HG03175 (cell line): ENCODE measurements around the gene TJP1.
"Not testable (repeated sequence)": the region's sequence is repeated elsewhere in the genome, so short reads cannot be mapped to it uniquely, and the experiment has no call there.

Experiments used
- ATAC-seq: cut with Tn5 transposase; IDR thresholded peaks from one replicate; pipeline ENCODE4 v1.9.1; 2021; ENCODE audit warnings: mild to moderate bottlenecking, moderate library complexity; ENCODE audit not compliant: unreplicated experiment

Gene TJP1

DNA sequence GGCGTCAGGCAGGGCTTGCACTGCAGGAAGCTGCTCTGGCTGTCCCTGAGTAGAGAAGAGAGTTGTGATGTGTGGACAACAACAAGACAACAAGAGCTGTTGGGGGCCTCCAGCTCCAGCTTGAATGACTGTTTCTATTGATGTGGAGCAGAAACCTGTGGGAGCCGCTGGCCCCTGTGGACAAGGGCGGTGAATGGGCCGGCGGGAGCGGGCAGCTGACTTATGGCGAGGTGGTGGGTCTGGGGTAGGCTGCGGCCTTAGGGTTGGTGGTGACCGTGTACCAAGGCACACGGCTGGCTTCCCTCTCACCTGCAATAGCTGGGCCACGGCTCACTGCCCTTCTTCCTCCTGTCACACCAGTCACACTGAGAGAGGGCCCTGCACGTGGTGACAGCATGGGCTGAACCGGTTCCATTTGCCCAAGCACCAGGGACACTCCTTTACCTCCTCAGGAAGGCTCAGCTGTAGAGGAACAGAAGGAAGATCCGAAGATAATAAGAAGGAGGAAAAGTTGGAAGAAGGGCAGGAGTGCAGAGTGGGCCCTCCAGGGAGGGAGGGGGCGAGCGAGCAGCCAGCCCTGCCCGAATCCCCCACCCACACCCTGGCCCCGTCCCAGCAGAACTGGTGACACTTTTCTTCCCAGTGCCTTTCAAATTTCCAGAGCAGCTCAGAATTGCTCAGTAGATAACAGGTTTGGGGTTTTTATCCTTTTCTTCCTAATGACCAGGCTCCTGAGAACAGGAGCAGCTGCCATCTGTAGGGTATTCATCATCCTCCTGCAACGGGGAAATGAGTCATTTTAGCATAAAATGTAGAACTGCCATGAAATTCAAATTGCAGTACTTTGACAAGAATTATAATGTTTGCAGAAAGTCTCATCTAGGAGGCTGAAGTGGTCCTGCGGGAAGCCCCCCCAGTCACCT, 136.9 kb downstream of the TJP1 start:
- no peak for ATAC-seq

DNA sequence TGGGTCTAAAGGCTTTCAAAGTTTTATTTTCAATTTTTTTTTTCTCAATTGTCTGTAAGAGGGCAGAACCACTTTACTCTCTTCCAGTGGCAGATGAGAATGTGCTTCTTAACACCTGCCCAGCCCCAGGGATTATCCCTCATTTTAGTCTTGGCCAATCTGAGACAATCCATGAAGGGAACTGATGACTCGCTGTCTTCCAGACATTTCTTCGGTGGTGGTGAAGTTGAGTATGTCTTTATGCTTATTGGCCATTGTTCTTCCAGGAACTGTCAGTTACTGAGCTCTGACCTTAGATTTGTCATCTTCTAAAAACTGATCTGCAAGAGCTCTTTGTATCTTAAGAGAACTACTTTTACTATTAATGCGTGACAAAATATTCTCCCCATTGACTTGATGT, 139.5 kb downstream of the TJP1 start:
- ATAC-seq: no peak

- no peak for ATAC-seq
Measured at GRCh38 chr15:29682361-29682760, 139.9 kb downstream of the TJP1 start.

DNA sequence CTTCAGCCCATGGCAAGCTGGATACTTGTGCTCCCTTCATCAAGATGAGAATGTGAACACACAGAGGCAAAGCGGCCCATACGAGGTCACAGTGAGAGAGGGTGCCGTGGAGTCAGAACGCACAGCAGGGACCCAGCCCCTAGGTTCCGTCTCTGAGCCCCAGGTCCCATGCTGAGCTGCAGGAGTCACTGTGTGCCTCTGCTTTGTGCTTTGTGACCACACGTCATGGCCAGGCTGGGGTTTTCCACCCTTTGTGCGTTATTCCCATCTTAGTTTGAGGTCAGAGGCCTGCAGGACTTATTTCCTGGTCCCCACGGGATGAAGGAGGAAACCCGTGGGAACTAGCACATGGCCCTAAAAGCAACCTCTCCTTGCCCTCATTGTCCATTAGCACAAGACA, 140.3 kb downstream of the TJP1 start:
- no peak for ATAC-seq

DNA sequence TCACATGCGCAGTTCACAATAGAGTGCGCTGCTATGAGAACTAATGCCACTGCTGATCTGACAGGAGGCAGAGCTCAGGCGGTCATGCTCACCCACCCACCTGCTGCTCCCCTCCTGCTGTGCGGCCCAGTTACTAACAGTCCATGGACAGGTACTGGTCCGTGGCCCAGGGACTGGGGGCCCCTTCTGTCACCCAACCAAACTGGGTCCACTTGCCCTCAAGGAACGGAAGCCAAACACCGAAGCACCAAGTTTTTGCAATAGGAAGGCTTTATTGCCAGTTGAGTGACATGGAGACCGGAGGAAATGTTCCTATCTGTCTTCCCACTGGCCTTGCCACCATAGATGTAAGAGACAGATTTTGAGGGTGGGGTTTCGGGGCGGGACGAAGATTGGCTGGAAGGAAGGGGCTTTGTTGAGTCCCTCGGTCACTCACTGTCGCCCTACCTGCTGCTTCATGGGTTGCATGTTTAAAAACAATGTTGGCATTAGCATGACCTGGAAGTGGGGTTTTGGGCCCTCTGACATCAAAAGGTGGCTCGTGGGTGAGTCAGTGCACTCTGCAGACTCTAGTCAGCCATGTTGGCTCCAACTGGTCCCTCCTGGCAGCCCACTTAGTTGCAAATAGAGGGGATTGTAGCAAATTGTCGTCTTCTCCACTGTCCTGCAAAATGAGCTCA, 141.0 kb downstream of the TJP1 start:
- no peak for ATAC-seq

- ATAC-seq: no peak
Measured at GRCh38 chr15:29680465-29681165, 141.7 kb downstream of the TJP1 start.

DNA sequence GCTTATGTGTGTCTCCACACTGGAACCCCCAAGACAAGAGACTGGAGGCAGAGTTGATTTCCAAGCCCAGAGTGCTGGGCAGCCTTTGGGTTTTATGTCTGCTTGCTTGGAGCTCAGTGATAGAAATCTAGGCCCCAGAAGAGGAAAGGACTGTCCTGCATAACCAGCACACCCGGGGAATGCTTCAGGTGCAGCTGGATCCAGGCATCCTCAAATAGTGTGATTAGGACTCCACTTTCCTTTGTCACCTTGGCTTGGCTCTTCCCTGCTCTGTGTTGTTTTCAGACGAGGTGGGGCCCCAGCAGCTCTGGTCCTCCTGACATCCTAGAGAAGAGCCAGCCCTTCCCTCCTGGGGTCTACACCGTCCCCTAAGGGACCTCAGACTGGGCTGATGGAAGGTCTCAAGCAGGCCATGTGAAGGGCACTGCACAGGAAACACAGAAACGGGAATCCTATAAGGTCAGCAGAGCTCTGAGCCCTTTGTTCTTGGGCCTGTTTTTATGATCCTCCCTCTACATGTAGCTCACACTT, 143.7 kb downstream of the TJP1 start:
- no peak for ATAC-seq

DNA sequence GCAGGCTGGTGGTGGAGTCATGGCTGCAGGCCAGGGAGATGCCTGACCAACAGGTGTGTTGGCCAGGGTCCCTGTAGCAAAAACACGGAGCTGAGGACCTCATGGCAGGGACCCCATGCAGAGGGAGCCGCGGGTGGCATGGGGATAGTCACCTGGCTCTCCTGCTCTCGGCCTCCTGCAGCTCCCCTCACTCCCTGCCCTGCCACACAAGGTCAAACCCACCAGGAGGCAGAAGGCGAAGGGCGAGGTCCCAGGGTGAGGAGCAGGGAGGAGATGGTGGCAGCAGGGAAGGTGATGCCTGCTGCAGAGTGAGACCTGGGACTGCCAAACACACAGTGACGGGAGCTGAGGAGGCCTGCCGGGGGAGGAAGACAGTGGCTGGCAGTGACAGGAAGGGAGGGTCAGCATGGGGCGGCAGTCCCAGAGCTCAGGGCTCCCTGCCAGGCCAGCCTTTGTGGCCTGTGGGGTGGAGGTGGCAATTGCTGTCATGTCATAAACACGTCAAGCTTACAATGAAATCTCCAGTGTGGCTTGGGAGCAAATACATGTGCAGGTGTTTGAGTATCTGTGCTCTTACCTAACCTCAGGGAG, 144.3 kb downstream of the TJP1 start:
- ATAC-seq: no peak

DNA sequence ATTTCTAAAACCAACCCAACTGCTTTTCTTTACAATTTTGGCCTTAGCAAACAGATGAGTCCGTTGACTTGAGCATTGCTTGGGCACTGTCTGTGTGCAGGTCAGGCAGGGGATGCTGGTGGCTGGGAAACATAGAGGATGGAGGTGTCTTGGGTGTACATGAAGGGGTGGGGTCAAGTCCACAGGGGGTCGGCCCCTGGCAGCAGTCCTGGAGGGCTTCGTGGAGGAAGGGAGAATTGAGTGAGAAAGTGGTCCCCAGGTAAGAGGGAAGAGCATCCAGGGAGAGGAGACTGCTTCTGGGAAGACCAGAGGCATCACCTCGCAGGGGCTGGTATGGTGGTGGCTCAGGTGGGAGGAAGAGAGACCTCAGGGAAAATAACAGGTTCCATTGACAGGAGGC, 144.8 kb downstream of the TJP1 start:
- ATAC-seq: no peak

DNA sequence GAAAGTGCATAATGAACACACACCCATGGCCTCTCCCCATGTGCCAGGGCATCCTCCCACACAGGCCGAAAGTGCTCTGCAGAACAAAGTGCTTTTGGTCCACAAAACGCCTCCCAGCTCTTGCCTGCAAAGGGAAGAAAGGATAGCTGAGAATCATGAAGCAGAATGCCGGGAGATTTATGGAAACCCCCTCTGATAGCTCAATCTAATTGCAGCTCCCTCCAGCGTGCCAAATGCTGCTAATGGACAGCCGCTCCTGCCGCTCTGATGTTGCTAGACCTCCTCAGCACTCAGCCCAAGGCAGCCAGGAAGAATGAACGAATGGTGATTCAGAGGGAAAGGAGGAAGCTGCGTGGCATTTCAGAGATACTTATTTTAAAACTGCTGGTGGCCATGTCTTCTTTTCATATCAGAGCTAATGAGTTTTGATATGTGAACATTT, 145.3 kb downstream of the TJP1 start:
- no peak for ATAC-seq

GRCh38 chr15:29676374-29676960, 145.8 kb downstream of the TJP1 start:
- ATAC-seq: not testable (repeated sequence)

DNA sequence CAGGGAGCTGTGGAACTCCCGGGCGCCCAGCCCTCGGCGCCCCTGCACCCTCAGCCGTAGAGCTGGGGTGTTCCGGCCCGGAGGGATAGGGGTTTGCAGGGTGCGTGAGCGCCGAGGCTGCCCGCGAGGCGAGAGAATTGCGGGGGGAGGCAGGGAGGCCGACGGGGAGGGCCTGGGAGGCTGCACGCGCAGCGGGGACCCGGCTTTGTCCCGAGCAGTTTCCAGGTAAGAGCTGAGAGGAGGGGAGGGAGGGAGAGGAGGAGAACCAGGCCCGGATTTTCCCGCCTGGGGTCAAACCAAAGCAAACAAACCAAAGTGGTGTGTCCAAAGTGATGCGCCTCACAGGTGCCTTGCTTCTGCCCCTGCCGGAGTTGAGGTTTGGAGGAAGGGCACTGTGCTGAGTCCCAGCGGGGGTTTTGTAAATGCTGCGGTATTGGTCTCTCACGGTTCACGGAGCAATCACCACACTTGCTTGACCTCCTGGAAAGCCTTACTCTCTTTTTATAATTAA, 146.4 kb downstream of the TJP1 start:
- ATAC-seq: no peak

DNA sequence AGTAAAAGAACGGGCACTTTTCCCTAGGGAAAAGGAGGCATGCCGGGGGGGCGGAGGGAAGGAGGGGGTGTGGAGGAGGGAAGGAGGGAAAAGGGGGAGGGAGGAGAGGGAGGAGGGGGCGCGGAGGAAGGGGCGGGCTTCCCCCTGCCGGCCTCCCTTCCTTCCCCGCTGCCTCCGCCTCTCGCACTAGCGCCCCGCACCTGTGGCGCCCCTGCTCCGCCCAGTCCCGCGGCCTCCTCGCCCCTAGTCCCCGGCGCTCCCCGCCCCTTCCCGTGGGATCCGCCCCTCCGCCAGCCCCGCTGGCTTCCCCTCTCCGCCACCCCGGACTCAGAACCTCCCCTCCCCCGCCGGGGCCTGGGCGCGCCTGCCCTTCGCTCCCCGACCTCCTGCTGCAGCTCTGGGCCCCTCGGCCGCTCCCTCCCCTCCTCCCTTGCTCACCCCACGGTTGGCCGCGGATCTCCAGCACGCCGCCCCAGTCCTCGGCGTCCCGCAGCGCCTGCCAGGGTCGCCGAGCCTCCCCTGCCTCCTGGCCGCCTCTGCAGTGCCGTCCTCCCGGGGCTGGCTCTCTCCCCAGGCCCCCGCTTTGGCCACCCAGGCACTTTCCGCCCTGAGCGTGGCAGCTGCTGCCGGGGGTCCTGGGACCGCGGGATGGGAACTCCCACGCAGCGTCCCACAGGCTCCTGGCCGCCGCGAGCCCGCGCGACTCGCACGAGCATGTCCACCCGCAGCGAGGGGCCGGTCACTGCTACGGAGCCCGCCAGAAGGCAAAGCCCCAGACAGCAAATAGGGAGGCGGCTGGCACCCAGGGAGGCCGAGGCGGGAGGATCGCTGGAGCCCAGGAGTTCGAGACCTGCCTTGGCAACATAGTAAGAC, 147.4 kb downstream of the TJP1 start:
- ATAC-seq: no peak

DNA sequence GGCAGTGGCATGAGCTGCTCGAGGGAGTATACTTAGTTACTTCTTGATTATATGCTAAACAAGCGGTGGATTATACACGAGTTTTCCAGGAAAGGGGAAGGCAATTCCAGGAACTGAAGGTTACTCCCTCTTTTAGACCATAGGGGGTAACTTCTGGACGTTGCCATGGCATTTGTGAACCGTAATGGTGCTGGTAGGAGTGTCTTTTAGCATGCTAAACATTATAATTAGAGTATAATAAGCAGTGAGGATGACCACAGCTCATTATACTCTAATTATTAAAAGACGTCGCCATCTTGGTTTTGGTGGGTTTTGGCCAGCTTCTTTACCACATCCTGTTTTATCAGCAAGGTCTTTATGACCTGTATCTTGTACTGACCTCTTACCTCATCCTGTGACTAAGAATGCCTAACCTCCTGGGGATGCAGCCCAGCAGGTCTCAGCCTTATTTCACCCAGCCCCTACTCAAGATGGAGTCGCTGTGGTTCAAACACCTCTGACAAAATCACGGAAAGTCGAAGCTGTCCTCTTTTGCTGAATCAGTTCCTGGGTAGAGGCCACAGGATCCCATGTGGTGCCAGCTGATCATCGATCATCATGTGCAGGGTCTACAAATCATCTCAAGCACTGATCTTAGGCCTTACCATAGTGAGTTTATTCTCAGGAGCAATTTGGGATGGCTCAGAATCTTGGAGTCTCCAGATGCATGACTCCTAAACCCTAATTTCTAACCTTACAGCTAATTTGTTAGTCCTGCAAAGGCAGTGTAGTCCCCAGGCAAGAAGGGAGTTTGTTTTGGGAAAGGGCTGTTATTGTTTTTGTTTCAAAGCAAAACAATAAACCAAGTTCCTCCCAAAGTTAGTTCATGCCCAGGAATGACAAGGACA, 149.1 kb downstream of the TJP1 start:
- ATAC-seq: no peak

DNA sequence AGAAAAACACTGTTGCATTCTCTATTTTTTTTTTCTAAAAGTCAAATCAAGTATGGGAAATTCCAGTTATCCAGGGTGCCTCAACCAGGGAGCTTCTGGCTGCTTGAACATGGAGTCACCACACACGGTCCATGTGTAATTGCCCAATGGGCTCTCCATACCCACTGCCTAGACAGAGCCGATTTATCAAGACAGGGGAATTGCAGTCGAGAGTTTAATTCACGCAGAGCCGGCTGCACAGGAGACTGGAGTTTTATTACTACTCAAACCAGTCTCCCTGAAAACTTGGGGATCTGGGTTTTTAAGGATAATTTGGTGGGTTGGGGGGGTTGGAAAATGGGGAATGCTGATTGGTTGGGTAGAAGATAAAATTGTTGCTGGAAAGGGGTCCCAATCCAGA, 149.8 kb downstream of the TJP1 start:
- no peak for ATAC-seq

DNA sequence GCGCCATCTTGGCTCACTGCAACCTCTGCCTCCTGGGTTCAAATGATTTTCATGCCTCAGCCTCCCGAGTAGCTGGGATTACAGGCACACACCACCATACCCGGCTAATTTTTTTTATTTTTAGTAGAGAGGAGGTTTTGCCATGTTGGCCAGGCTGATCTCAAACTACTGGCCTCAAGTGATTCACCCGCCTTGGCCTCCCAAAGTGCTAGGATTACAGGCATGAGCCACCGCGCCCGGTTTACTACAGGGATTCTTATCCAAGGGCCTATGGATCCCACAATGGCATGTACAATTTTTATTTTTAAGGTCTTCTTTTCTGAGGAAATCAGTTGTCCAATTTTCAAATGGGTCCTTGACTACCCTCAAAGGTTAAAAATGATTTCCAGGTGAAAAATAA, 150.2 kb downstream of the TJP1 start:
- ATAC-seq: not testable (repeated sequence)

- no peak for ATAC-seq
Measured at GRCh38 chr15:29670998-29671981, 151.0 kb downstream of the TJP1 start.
